Measurements from ENCODE around the gene YDJC.
"Not testable (repeated sequence)": the region's sequence is repeated elsewhere in the genome, so short reads cannot be mapped to it uniquely, and the experiment has no call there.

YDJC gene

GRCh38 chr22:21629255-21630149 lies at the start of gene YDJC:
TSS of gene YDJC (minus strand) at chr22:21630022. CDS start at chr22:21630014, 8 bp downstream.
- peak; percentile 88 for DNase-seq

- DNase-seq: no peak
Measured at GRCh38 chr22:21679383-21679782, 49.6 kb upstream of the YDJC start.

- DNase-seq: not testable (repeated sequence)
Measured at GRCh38 chr22:21678842-21679241, 49.0 kb upstream of the YDJC start.

- no peak for DNase-seq
Measured at GRCh38 chr22:21677606-21678443, 48.0 kb upstream of the YDJC start.

- DNase-seq: no peak
Measured at GRCh38 chr22:21674638-21675245, 44.9 kb upstream of the YDJC start.

- DNase-seq: no peak
Measured at GRCh38 chr22:21673534-21674321, 43.9 kb upstream of the YDJC start.

GRCh38 chr22:21672107-21672629 lies 42.3 kb upstream of the YDJC start:
- no peak for DNase-seq

GRCh38 chr22:21669026-21669425 lies 39.2 kb upstream of the YDJC start:
- DNase-seq: no peak

- DNase-seq: no peak
Measured at GRCh38 chr22:21666786-21667185, 37.0 kb upstream of the YDJC start.

- no peak for DNase-seq
Measured at GRCh38 chr22:21665047-21665851, 35.4 kb upstream of the YDJC start.

GRCh38 chr22:21663738-21664137 lies 33.9 kb upstream of the YDJC start:
- DNase-seq: no peak

GRCh38 chr22:21661991-21662390 lies 32.2 kb upstream of the YDJC start:
- no peak for DNase-seq

GRCh38 chr22:21660904-21661303 lies 31.1 kb upstream of the YDJC start:
- no peak for DNase-seq

- DNase-seq: no peak
Measured at GRCh38 chr22:21659864-21660525, 30.2 kb upstream of the YDJC start.

- DNase-seq: no peak
Measured at GRCh38 chr22:21657360-21658032, 27.7 kb upstream of the YDJC start.

- DNase-seq: no peak
Measured at GRCh38 chr22:21657020-21657359, 27.2 kb upstream of the YDJC start.

GRCh38 chr22:21652547-21653545 lies 23.0 kb upstream of the YDJC start:
- DNase-seq: no peak

- DNase-seq: peak; percentile 80
Measured at GRCh38 chr22:21652010-21652546, 22.3 kb upstream of the YDJC start.

GRCh38 chr22:21651521-21652009 lies 21.7 kb upstream of the YDJC start:
- DNase-seq: no peak

All from HCEC 1CT (cell line).